CD4-positive, alpha-beta T cell treated with Interleukin-15 for 4 hours (primary cell): ENCODE data around the gene MAPK8IP3.

Experiments
- DNase-seq: peaks from one replicate; pipeline ENCODE4 v3.0.0-alpha.2; 2020; ENCODE audit warnings: low spot score

The MAPK8IP3 gene

GRCh38 chr16:1762196-1762878 lies 56.3 kb downstream of the MAPK8IP3 start:
- DNase-seq = no peak

- no peak for DNase-seq
Observed at GRCh38 chr16:1762879-1763520, 57.0 kb downstream of the MAPK8IP3 start.

GRCh38 chr16:1763521-1764511 lies 57.8 kb downstream of the MAPK8IP3 start:
- no peak for DNase-seq

- no peak for DNase-seq
Observed at GRCh38 chr16:1764971-1765370, 59.0 kb downstream of the MAPK8IP3 start.

GRCh38 chr16:1765826-1766225 lies 59.8 kb downstream of the MAPK8IP3 start:
- no peak for DNase-seq

GRCh38 chr16:1766231-1766630 lies 60.2 kb downstream of the MAPK8IP3 start:
- DNase-seq = no peak

- DNase-seq = no peak
Observed at GRCh38 chr16:1766701-1767100, 60.7 kb downstream of the MAPK8IP3 start.

- DNase-seq = no peak
Observed at GRCh38 chr16:1767116-1767994, 61.4 kb downstream of the MAPK8IP3 start.

GRCh38 chr16:1768061-1768766 lies 62.2 kb downstream of the MAPK8IP3 start:
- no peak for DNase-seq

- no peak for DNase-seq
Observed at GRCh38 chr16:1768767-1769401, 62.9 kb downstream of the MAPK8IP3 start.

- DNase-seq = no peak
Observed at GRCh38 chr16:1769402-1770300, 63.7 kb downstream of the MAPK8IP3 start.

GRCh38 chr16:1770328-1771187 lies 64.6 kb downstream of the MAPK8IP3 start:
- peak; percentile 51 for DNase-seq

- peak; percentile 74 for DNase-seq
Observed at GRCh38 chr16:1771188-1771863, 65.3 kb downstream of the MAPK8IP3 start, which contains the start of gene NME3. NME3 (minus strand) TSS chr16:1771543; CDS start chr16:1771534, 9 bp downstream.

- no peak for DNase-seq
Observed at GRCh38 chr16:1771864-1772361, 65.9 kb downstream of the MAPK8IP3 start.

- peak; percentile 28 for DNase-seq
Observed at GRCh38 chr16:1772362-1772907, 66.4 kb downstream of the MAPK8IP3 start, which contains the start of gene EME2. EME2 (plus strand) TSS chr16:1772810; CDS start chr16:1773228, 418 bp downstream.

GRCh38 chr16:1772908-1773702 lies 67.1 kb downstream of the MAPK8IP3 start, which contains the start of gene MRPS34:
MRPS34 (minus strand) TSS chr16:1773134; CDS start chr16:1773119, 15 bp downstream.
- peak; percentile 81 for DNase-seq
